Fibroblast of mammary gland (primary cell): ENCODE measurements around the gene AGBL4.

Experiments
- DNase-seq: peaks from one replicate; pipeline ENCODE4 v3.0.0-alpha.2; 2010; ENCODE audit warnings: low read depth
- H3K4me3 ChIP-seq: 2 replicates; pipeline ENCODE4 v1.5.1; 2011; ENCODE audit warnings: low read depth, mild to moderate bottlenecking, low read length, moderate library complexity; ENCODE audit not compliant: control insufficient read depth
- TF ChIP-seq, protein P1 (sequence below): conservative IDR thresholded peaks from 2 replicates; pipeline ENCODE4 v1.5.1; 2011; ENCODE audit warnings: low read depth, low read length, inconsistent platforms; ENCODE audit not compliant: control insufficient read depth, insufficient read depth

AGBL4 gene

DNA sequence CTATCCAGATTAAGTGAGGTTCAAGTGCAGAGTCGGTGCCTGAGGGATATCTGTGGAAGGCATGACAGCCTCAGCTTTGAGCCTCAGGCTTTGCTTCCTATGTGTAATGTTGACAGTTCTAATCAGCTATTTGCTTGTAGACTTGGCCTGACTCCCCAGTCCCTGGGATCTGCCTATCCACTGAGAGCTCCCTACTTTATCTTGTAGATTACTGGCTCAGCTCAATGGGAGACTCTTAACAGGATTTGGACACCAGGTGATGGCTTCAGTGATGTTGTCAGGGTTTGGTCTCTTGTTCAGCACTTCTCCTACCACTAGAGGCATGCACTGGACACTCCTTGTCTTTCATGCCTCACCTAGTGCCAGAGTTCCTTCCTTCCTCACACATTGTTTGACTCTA, 1120.5 kb downstream of the AGBL4 start:
- no peak for DNase-seq
- H3K4me3 ChIP-seq, result no peak overlapping the region
- TF ChIP-seq, protein P1, sequence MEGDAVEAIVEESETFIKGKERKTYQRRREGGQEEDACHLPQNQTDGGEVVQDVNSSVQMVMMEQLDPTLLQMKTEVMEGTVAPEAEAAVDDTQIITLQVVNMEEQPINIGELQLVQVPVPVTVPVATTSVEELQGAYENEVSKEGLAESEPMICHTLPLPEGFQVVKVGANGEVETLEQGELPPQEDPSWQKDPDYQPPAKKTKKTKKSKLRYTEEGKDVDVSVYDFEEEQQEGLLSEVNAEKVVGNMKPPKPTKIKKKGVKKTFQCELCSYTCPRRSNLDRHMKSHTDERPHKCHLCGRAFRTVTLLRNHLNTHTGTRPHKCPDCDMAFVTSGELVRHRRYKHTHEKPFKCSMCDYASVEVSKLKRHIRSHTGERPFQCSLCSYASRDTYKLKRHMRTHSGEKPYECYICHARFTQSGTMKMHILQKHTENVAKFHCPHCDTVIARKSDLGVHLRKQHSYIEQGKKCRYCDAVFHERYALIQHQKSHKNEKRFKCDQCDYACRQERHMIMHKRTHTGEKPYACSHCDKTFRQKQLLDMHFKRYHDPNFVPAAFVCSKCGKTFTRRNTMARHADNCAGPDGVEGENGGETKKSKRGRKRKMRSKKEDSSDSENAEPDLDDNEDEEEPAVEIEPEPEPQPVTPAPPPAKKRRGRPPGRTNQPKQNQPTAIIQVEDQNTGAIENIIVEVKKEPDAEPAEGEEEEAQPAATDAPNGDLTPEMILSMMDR, result peak; percentile 4

DNA sequence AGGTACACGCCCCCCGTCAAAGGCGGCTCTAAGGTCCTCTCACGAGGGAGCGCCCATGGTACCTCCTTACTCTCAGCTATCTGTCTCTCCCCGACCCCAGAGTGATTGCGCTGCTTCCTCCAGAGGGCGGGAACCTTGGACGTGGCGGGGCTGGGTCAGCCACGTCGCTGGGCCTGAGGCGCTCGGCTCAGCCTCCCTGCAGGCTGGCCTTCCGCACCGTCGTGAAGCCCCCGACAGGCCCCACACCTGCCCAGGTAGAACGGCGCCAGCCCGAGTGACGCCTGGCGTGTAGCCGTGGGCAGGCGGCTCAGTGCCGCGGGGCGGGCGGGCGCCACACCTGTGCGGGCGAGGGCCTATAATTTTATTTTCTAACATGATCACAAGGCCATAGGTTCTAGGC, 1124.9 kb downstream of the AGBL4 start:
- no peak overlapping the region for H3K4me3 ChIP-seq
- no peak for DNase-seq
- TF ChIP-seq, protein P1, result no peak

DNA sequence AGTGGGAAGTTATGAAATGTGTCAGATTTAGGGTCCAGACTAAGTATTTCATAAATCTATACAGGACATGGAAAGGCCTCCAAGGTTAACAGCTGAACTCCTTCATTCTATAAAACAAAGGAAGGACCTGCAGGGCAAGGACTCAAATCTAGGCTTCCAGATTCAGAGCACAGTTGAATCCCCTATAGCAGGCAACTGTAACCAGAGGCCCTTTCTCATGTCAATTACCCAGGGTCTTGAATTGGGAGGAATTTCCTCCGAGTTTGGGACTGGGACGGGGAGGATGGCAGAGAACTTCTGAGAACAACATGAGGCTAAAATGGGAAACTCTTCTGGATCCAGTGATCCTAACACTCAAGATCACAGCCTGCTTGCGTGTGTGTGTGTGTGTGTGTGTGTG, 1134.1 kb downstream of the AGBL4 start:
- TF ChIP-seq, protein P1, result no peak

DNA sequence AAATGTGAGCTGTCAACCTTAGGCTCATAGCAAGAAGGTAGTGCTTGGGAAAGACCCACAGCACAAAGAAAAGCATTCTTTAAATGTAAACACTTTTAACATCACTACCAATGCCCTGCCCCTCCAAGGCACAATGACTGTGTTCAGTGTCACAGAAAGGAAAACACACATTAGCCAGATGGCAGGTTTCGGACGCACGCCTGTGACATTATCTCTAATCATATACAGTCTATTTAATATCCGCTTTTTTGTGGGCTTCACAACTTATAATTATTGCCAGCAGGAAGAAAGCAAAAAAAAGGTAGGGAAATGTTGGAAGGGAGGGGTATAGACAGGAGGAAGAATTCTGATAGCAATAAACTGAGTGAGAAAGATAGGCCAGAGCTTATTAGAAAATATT, 1134.7 kb downstream of the AGBL4 start:
- DNase-seq, result no peak
- H3K4me3 ChIP-seq, result no peak overlapping the region
- TF ChIP-seq, protein P1, result no peak

More for the DNA sequence above, 1134.1 kb downstream of the AGBL4 start:
- no peak overlapping the region for H3K4me3 ChIP-seq
- DNase-seq, result no peak

DNA sequence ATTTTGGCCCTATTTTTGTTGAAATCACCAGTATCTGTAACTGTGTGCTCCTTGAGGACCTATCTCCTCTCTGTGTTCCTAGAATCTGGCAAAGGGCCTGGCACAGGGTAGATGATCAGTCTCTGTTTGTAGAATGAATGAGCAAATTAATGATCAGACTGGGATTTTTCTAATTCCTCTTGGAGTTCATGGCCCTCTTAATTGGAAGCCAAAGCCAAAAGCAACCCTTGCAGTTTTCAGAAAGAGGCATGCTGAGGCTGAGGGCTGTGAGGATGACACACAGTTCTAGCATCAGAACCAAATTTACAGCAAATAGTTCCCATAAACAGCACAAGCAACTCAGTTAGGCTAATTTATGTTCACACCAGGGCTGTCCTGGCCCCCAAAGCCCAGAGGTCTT, 1136.0 kb downstream of the AGBL4 start:
- TF ChIP-seq, protein P1, result no peak
- no peak for DNase-seq
- H3K4me3 ChIP-seq, result no peak overlapping the region

DNA sequence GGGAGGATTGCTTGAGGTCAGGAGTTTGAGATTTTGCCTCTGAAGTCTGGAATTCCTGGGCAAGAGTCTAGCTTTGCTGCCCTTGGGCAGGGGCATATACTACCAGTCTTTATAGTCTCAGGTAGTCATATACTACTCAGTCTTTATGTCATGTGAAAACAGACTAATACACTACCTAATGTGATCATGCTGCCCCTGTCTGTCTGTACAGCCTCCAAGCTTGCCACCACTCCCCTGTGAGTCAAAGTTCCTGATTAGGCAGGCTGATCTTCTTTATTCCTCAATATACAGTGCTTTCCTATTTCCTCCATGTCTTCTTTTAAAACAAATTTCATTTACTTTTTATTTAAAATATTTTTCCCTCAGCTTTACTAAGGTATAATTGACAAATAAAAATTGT, 1141.7 kb downstream of the AGBL4 start:
- no peak overlapping the region for H3K4me3 ChIP-seq

More for the DNA sequence above, 1141.7 kb downstream of the AGBL4 start:
- TF ChIP-seq, protein P1, result no peak
- no peak for DNase-seq
